Endothelial cell of umbilical vein (primary cell): ENCODE results near the gene ADI1. TPM values are rescaled to one million over a fixed set of nuclear protein-coding genes. Genes with fewer than 3 reads are reported as not detected.

Experiments used
- BruUV-seq: library from RNA; stranded (reverse); fragments of 400-500 nt; replicated peaks from 2 replicates; lab custom pipeline; 2021; lab: Mats Ljungman, UMichigan
- CTCF ChIA-PET: fragments of 300-600, 350-600 bp; sonication (Branson Sonifier 250); formaldehyde crosslinking; loops from one replicate; lab custom pipeline; 2021; ENCODE audit warnings: antibody characterized with exemption, inconsistent platforms; lab: Charles Lee
- POLR2A ChIA-PET: fragments of 300-600, 350-600 bp; sonication (Branson Sonifier 250); formaldehyde crosslinking; loops from one replicate; lab custom pipeline; 2021; ENCODE audit warnings: antibody characterized with exemption, inconsistent platforms; lab: Charles Lee
- DNase-seq: peaks from one replicate; pipeline ENCODE4 v3.0.0-alpha.2; 2011; ENCODE audit warnings: low read depth, low spot score
- FAIRE-seq: peaks from 2 replicates; lab custom pipeline; 2011; peaks lifted over from hg19 to GRCh38; lab: Jason Lieb, UNC
- H2AFZ ChIP-seq: 2 replicates; pipeline ENCODE4 v1.6.0; 2012; ENCODE audit warnings: low read depth, low read length, control low read depth, inconsistent platforms
- H3K27ac ChIP-seq: 2 replicates; pipeline ENCODE4 v1.5.1; 2011; ENCODE audit warnings: low read depth, mild to moderate bottlenecking, control low read depth, low read length, moderate library complexity; ENCODE audit not compliant: insufficient read depth
- H3K27me3 ChIP-seq, 2 experiments: 2 replicates each; pipeline versions ENCODE4 v1.6.0 to v1.6.1; 2011; ENCODE audit warnings: low read length in 2 of 2, mixed read lengths in 1 of 2; ENCODE audit not compliant: control insufficient read depth in 2 of 2, insufficient read depth in 2 of 2
- H3K36me3 ChIP-seq, 2 experiments: 2 replicates in 1 of 2; 3 replicates in 1 of 2; pipeline ENCODE4 v1.5.1; 2011; ENCODE audit warnings: low read length in 2 of 2, mild to moderate bottlenecking in 1 of 2, moderate library complexity in 1 of 2; ENCODE audit not compliant: control insufficient read depth in 2 of 2, insufficient read depth in 2 of 2; ENCODE audit errors: extremely low read depth in 1 of 2
- H3K4me1 ChIP-seq: 3 replicates; pipeline ENCODE4 v1.5.1; 2011; ENCODE audit warnings: mild to moderate bottlenecking, low read length; ENCODE audit not compliant: control insufficient read depth, insufficient read depth; ENCODE audit errors: extremely low read depth
- H3K4me2 ChIP-seq: 2 replicates; pipeline ENCODE4 v1.6.1; 2011; ENCODE audit warnings: low read length, control low read depth, mixed read lengths; ENCODE audit not compliant: insufficient read depth
- H3K4me3 ChIP-seq, 3 experiments: fragments of 200-600 bp in 1 of 3; sonication (generic), shearing (Covaris generic) in 1 of 3; replicated peaks in 1 of 3; 2 replicates each; pipeline ENCODE4 v1.5.1; 2011 to 2016; ENCODE audit warnings: control low read depth in 3 of 3, low read length in 3 of 3, mild to moderate bottlenecking in 2 of 3, inconsistent platforms in 1 of 3, low read depth in 1 of 3, moderate library complexity in 1 of 3; ENCODE audit not compliant: insufficient read depth in 1 of 3
- H3K79me2 ChIP-seq: 2 replicates; pipeline ENCODE4 v1.6.0; 2012; ENCODE audit warnings: low read length, inconsistent platforms; ENCODE audit not compliant: control insufficient read depth, insufficient read depth
- H3K9ac ChIP-seq: replicated peaks from 2 replicates; pipeline ENCODE3; 2011; ENCODE audit warnings: low read length, control low read depth; ENCODE audit not compliant: insufficient read depth; ENCODE audit errors: extremely low read depth
- H3K9me1 ChIP-seq: replicated peaks from 3 replicates; pipeline ENCODE4 v1.6.0; 2011; ENCODE audit warnings: mild to moderate bottlenecking, low read length; ENCODE audit not compliant: control insufficient read depth, insufficient read depth; ENCODE audit errors: extremely low read depth
- H3K9me3 ChIP-seq: replicated peaks from 2 replicates; pipeline ENCODE4 v1.5.1; 2012; ENCODE audit warnings: low read length, inconsistent platforms; ENCODE audit not compliant: control insufficient read depth, insufficient read depth
- H4K20me1 ChIP-seq: replicated peaks from 2 replicates; pipeline ENCODE3; 2011; ENCODE audit warnings: mild to moderate bottlenecking, low read length; ENCODE audit not compliant: control insufficient read depth, insufficient read depth; ENCODE audit errors: extremely low read depth
- CTCF ChIP-seq, 2 donors: IDR thresholded peaks; 1 replicate in 1 of 2; 2 replicates in 1 of 2; pipeline ENCODE4 v1.5.1; 2011; ENCODE audit warnings: low read length in 2 of 2, mild to moderate bottlenecking in 2 of 2, moderate library complexity in 2 of 2, control low read depth in 1 of 2, inconsistent platforms in 1 of 2, low read depth in 1 of 2; ENCODE audit not compliant: insufficient read depth in 1 of 2; ENCODE audit errors: extremely low read depth in 1 of 2
- EZH2 ChIP-seq: IDR thresholded peaks from 2 replicates; pipeline ENCODE4 v1.6.1; 2012; ENCODE audit warnings: borderline replicate concordance, low read depth, mild to moderate bottlenecking, moderate library complexity, low read length, inconsistent platforms; ENCODE audit not compliant: severe bottlenecking
- FOS ChIP-seq: IDR thresholded peaks from 2 replicates; pipeline ENCODE4 v1.6.1; 2011; ENCODE audit warnings: mild to moderate bottlenecking, low read length, moderate library complexity, borderline replicate concordance; ENCODE audit not compliant: insufficient read depth
- GATA2 ChIP-seq: IDR thresholded peaks from 2 replicates; pipeline ENCODE4 v1.7.0; 2011; ENCODE audit warnings: low read depth, mild to moderate bottlenecking, moderate library complexity, mixed read lengths, low read length; ENCODE audit not compliant: insufficient read length, insufficient read depth
- JUN ChIP-seq: IDR thresholded peaks from 2 replicates; pipeline ENCODE4 v1.6.1; 2011; ENCODE audit warnings: borderline replicate concordance, low read depth; ENCODE audit not compliant: insufficient read length, insufficient read depth
- MAX ChIP-seq: IDR thresholded peaks from 2 replicates; pipeline ENCODE4 v1.6.1; 2011; ENCODE audit not compliant: insufficient read depth, insufficient read length
- MYC ChIP-seq: IDR thresholded peaks from one replicate; pipeline ENCODE4 v1.6.1; 2011; ENCODE audit warnings: mild to moderate bottlenecking, low read depth, low read length
- POLR2A ChIP-seq: IDR thresholded peaks from 2 replicates; pipeline ENCODE4 v1.6.1; 2012; ENCODE audit warnings: low read depth, mild to moderate bottlenecking, control low read depth, low read length
- POLR2AphosphoS5 ChIP-seq: IDR thresholded peaks from 2 replicates; pipeline ENCODE4 v1.6.1; 2012; ENCODE audit warnings: low read depth, mild to moderate bottlenecking, control low read depth, low read length, moderate library complexity; ENCODE audit not compliant: insufficient read depth
- dilution Hi-C: fragments of 300-500 bp; cut with MboI; formaldehyde crosslinking; loops from one replicate; pipeline ENCODE4 v1.15.0; 2019; ENCODE audit warnings: low sequenced_read_pairs; ENCODE audit not compliant: extremely low pct_ligation_motif_present
- intact Hi-C: fragments of 100-400 bp; cut with micrococcal nuclease; formaldehyde crosslinking; loops from one replicate; pipeline ENCODE4 v1.10.0; 2022
- polyA plus RNA-seq, 4 experiments: library from polyadenylated mRNA; depleted of rRNA in 3 of 4; stranded (reverse) in 3 of 4; unstranded in 1 of 4; fragments of >200 nt; gene quantifications; 2 replicates each; pipeline versions ENCODE4 v1.2.1 to v1.2.3, GENCODE V29; 2011 to 2012; ENCODE audit warnings: missing spikeins in 1 of 4
- total RNA-seq: library from RNA; stranded (reverse); gene quantifications from 2 replicates; pipeline ENCODE4 v1.2.3, GENCODE V29; 2021

The ADI1 gene
- total and polyA plus RNA-seq, 2 donors (not counting 3 experiments of a cell fraction or from before 2014, with no cell fraction given), result 38.6 to 49.7 TPM

GRCh38 chr2:3457524-3458395 is 61.6 kb downstream of the ADI1 start:
- Histone ChIP-seq H3K27ac (no peak overlapping the region), H3K9ac (no peak overlapping the region), H3K4me3 (no peak overlapping the region), H3K4me2 (no peak overlapping the region), H3K9me1 (no peaks in the 10 kb centered on the region), H3K79me2 (no peaks in the 10 kb centered on the region), H3K36me3 (peaks cover 2 to 10% of the 10 kb centered on the region in 2 experiments), H3K4me1 (peaks cover 3% of the 10 kb centered on the region), H4K20me1 (no peaks in the 10 kb centered on the region), H2AFZ (no peak overlapping the region), H3K9me3 (no peaks in the 10 kb centered on the region), H3K27me3 (no peaks in the 10 kb centered on the region)
- intact Hi-C loops (no loop called here), dilution Hi-C loops (no loop called here)
- ChIA-PET POLR2A (no interaction called here), CTCF (interaction anchor here (1.7 kb wide), 1 partner anchor 34 kb away, joined by 4 read pairs; no protein-coding TSS in a partner anchor)
- FAIRE-seq (no peak), DNase-seq (no peak)
- BruUV-seq, result no TSS peak
- TF ChIP-seq MYC (no peak), MAX (no peak), FOS (no peak), POLR2AphosphoS5 (no peak), EZH2 (no peak), GATA2 (no peak), POLR2A (no peak), JUN (no peak), CTCF (IDR thresholded peaks at IDR 0.05; ENCODE audit: extremely low read depth in 1 of 2, insufficient read depth in 1 of 2, low read depth in 1 of 2, low read length in 2 of 2) (no peak)
